ENCODE results near the gene TIPIN.

DNA sequence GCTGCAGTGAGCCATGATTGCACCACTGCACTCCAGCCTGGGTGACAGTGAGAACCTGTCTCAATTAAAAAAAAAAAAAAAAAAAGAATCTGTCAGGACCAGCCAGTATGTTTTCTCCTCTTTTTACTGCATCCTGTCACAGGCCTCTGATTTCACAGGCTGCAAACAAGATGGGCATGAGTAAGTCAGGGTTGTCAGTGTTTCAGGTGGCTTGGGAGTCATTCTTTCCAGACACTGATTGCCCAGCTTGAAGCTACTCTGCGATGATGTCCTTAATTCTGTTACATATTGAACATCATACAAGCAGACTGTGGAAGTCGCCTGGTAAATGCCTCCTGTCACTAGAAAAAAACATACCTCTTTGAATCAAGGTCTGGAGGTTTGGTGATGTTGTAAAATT lies 44.3 kb downstream of the TIPIN start:
- TF ChIP-seq SIN3A (IDR thresholded peaks at IDR 0.05; ENCODE audit: borderline replicate concordance, insufficient read depth, low read length) (no peak), POLR2AphosphoS5 (IDR thresholded peaks at IDR 0.05; ENCODE audit: low read depth, low read length) (no peak), TAF1 (IDR thresholded peaks at IDR 0.05; ENCODE audit: borderline replicate concordance, insufficient read depth, low read length) (no peak)
- TF ChIP-seq, protein P1, sequence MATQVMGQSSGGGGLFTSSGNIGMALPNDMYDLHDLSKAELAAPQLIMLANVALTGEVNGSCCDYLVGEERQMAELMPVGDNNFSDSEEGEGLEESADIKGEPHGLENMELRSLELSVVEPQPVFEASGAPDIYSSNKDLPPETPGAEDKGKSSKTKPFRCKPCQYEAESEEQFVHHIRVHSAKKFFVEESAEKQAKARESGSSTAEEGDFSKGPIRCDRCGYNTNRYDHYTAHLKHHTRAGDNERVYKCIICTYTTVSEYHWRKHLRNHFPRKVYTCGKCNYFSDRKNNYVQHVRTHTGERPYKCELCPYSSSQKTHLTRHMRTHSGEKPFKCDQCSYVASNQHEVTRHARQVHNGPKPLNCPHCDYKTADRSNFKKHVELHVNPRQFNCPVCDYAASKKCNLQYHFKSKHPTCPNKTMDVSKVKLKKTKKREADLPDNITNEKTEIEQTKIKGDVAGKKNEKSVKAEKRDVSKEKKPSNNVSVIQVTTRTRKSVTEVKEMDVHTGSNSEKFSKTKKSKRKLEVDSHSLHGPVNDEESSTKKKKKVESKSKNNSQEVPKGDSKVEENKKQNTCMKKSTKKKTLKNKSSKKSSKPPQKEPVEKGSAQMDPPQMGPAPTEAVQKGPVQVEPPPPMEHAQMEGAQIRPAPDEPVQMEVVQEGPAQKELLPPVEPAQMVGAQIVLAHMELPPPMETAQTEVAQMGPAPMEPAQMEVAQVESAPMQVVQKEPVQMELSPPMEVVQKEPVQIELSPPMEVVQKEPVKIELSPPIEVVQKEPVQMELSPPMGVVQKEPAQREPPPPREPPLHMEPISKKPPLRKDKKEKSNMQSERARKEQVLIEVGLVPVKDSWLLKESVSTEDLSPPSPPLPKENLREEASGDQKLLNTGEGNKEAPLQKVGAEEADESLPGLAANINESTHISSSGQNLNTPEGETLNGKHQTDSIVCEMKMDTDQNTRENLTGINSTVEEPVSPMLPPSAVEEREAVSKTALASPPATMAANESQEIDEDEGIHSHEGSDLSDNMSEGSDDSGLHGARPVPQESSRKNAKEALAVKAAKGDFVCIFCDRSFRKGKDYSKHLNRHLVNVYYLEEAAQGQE (IDR thresholded peaks at IDR 0.05; ENCODE audit: insufficient read depth in 1 of 2, low read depth in 2 of 2, low read length in 2 of 2): no peak

Measured in PFSK-1 (cell line).